ENCODE results near the gene TRIML1. TPM values are rescaled to one million over a fixed set of nuclear protein-coding genes. Genes with fewer than 3 reads are reported as not detected.

Gene TRIML1
- total RNA-seq, 1 experiment from 2014 or later = not detected

DNA sequence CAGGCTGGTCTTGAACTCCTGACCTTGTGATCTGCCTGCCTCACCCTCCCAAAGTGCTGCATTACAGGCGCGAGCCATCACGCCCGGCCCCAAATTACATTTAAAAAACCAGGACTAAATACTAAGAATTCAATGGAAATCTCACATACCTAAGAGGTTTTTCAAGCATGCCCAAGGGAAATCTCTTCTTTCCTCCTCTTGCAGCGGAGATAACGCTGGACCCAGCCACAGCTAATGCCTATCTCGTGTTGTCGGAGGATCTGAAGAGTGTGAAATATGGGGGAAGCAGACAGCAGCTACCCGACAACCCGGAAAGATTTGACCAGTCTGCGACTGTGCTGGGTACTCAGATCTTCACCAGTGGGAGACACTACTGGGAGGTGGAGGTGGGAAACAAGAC is 7.4 kb downstream of the TRIML1 start:
- Histone ChIP-seq H3K27me3 (ENCODE audit: insufficient read depth, low read length) (no peaks in the 10 kb centered on the region), H3K4me2 (ENCODE audit: low read length) (no peak overlapping the region), H3K9me2 (ENCODE audit: insufficient read depth) (no peaks in the 10 kb centered on the region), H3K4me1 (ENCODE audit: control insufficient read depth in 1 of 2, insufficient read depth in 2 of 2, low read length in 2 of 2) (no peaks in the 10 kb centered on the region), H2AFZ (ENCODE audit: low read depth, low read length, poor library complexity, severe bottlenecking) (no peak overlapping the region), H3K9me3 (ENCODE audit: control insufficient read depth in 1 of 2, insufficient read depth in 1 of 2, low read depth in 1 of 2, low read length in 2 of 2) (no peaks in the 10 kb centered on the region), H4K20me1 (ENCODE audit: insufficient read depth) (no peaks in the 10 kb centered on the region), H3K79me2 (ENCODE audit: insufficient read depth, low read length) (no peaks in the 10 kb centered on the region), H3K4me3 (replicated peaks in 1 of 2; ENCODE audit: low read depth in 1 of 2, low read length in 2 of 2) (no peak overlapping the region), H3K27ac (ENCODE audit: low read depth, low read length) (no peak overlapping the region), H3K9ac (ENCODE audit: low read length) (no peak overlapping the region), H3K36me3 (ENCODE audit: control insufficient read depth in 1 of 2, insufficient read depth in 2 of 2, low read length in 2 of 2) (no peaks in the 10 kb centered on the region)
- RAD21 ChIA-PET (ENCODE audit: low non-redundant PET in 1 of 2, low total read pairs in 2 of 2, uncharacterized antibody in 2 of 2, unreplicated experiment in 2 of 2) = no interaction called here
- POLR2A ChIA-PET = no interaction called here
- ATAC-seq (no peak), DNase-seq (ENCODE audit: low read depth, low spot score) (no peak)
- CTCF ChIA-PET = no interaction called here
- intact Hi-C loops (cut with micrococcal nuclease) = no loop called here
- BruUV-seq (replicated peaks) = no TSS peak
- TF ChIP-seq, protein P1, sequence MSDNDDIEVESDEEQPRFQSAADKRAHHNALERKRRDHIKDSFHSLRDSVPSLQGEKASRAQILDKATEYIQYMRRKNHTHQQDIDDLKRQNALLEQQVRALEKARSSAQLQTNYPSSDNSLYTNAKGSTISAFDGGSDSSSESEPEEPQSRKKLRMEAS (IDR thresholded peaks at IDR 0.05) = no peak
- no peak for TF ChIP-seq TCF7L2 (IDR thresholded peaks at IDR 0.05; ENCODE audit: borderline replicate concordance, extremely low read depth, insufficient read depth, insufficient read length)
- no peak for TF ChIP-seq EZH2 (IDR thresholded peaks at IDR 0.05)
- no peak for TF ChIP-seq POLR2A (IDR thresholded peaks at IDR 0.05; ENCODE audit: borderline replicate concordance, extremely low read depth, insufficient read depth, insufficient read length)
- TF ChIP-seq JUND (IDR thresholded peaks at IDR 0.05) = no peak
- no peak for TF ChIP-seq ZNF274 (IDR thresholded peaks at IDR 0.05; ENCODE audit: low read depth, low read length)
- no peak for TF ChIP-seq EZH2phosphoT487 (IDR thresholded peaks at IDR 0.05; ENCODE audit: borderline replicate concordance)
- no peak for TF ChIP-seq SRF (IDR thresholded peaks at IDR 0.05; ENCODE audit: low read depth)
- no peak for TF ChIP-seq ELF1 (IDR thresholded peaks at IDR 0.05; ENCODE audit: borderline replicate concordance, low read depth)
- TF ChIP-seq, protein P2, sequence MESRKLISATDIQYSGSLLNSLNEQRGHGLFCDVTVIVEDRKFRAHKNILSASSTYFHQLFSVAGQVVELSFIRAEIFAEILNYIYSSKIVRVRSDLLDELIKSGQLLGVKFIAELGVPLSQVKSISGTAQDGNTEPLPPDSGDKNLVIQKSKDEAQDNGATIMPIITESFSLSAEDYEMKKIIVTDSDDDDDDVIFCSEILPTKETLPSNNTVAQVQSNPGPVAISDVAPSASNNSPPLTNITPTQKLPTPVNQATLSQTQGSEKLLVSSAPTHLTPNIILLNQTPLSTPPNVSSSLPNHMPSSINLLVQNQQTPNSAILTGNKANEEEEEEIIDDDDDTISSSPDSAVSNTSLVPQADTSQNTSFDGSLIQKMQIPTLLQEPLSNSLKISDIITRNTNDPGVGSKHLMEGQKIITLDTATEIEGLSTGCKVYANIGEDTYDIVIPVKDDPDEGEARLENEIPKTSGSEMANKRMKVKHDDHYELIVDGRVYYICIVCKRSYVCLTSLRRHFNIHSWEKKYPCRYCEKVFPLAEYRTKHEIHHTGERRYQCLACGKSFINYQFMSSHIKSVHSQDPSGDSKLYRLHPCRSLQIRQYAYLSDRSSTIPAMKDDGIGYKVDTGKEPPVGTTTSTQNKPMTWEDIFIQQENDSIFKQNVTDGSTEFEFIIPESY (IDR thresholded peaks at IDR 0.05; ENCODE audit: extremely low read depth, insufficient replicate concordance, low read length) = no peak
- TF ChIP-seq, protein P3, sequence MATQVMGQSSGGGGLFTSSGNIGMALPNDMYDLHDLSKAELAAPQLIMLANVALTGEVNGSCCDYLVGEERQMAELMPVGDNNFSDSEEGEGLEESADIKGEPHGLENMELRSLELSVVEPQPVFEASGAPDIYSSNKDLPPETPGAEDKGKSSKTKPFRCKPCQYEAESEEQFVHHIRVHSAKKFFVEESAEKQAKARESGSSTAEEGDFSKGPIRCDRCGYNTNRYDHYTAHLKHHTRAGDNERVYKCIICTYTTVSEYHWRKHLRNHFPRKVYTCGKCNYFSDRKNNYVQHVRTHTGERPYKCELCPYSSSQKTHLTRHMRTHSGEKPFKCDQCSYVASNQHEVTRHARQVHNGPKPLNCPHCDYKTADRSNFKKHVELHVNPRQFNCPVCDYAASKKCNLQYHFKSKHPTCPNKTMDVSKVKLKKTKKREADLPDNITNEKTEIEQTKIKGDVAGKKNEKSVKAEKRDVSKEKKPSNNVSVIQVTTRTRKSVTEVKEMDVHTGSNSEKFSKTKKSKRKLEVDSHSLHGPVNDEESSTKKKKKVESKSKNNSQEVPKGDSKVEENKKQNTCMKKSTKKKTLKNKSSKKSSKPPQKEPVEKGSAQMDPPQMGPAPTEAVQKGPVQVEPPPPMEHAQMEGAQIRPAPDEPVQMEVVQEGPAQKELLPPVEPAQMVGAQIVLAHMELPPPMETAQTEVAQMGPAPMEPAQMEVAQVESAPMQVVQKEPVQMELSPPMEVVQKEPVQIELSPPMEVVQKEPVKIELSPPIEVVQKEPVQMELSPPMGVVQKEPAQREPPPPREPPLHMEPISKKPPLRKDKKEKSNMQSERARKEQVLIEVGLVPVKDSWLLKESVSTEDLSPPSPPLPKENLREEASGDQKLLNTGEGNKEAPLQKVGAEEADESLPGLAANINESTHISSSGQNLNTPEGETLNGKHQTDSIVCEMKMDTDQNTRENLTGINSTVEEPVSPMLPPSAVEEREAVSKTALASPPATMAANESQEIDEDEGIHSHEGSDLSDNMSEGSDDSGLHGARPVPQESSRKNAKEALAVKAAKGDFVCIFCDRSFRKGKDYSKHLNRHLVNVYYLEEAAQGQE (IDR thresholded peaks at IDR 0.05; ENCODE audit: low read depth) = no peak
- TF ChIP-seq, protein P4, sequence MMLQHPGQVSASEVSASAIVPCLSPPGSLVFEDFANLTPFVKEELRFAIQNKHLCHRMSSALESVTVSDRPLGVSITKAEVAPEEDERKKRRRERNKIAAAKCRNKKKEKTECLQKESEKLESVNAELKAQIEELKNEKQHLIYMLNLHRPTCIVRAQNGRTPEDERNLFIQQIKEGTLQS (IDR thresholded peaks at IDR 0.05) = no peak
- TF ChIP-seq, protein P5, sequence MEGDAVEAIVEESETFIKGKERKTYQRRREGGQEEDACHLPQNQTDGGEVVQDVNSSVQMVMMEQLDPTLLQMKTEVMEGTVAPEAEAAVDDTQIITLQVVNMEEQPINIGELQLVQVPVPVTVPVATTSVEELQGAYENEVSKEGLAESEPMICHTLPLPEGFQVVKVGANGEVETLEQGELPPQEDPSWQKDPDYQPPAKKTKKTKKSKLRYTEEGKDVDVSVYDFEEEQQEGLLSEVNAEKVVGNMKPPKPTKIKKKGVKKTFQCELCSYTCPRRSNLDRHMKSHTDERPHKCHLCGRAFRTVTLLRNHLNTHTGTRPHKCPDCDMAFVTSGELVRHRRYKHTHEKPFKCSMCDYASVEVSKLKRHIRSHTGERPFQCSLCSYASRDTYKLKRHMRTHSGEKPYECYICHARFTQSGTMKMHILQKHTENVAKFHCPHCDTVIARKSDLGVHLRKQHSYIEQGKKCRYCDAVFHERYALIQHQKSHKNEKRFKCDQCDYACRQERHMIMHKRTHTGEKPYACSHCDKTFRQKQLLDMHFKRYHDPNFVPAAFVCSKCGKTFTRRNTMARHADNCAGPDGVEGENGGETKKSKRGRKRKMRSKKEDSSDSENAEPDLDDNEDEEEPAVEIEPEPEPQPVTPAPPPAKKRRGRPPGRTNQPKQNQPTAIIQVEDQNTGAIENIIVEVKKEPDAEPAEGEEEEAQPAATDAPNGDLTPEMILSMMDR (IDR thresholded peaks at IDR 0.05 in 2 of 3, conservative IDR thresholded peaks at IDR 0.05 in 1 of 3; ENCODE audit: borderline replicate concordance in 1 of 3, insufficient read depth in 1 of 3, low read depth in 2 of 3, low read length in 2 of 3) = no peak
- no peak for TF ChIP-seq ZFX (IDR thresholded peaks at IDR 0.05)
- no peak for TF ChIP-seq SIN3A (IDR thresholded peaks at IDR 0.05; ENCODE audit: low read depth)
- no peak for TF ChIP-seq EGR1 (IDR thresholded peaks at IDR 0.05; ENCODE audit: low read depth)
- no peak for TF ChIP-seq POLR2AphosphoS5 (IDR thresholded peaks at IDR 0.05; ENCODE audit: low read depth, low read length)
- no peak for TF ChIP-seq FOSL1 (IDR thresholded peaks at IDR 0.05; ENCODE audit: low read depth)

All from HCT116 (cell line).